ENCODE results near the gene SORCS2. TPM values are rescaled to one million over a fixed set of nuclear protein-coding genes. Genes with fewer than 3 reads are reported as not detected.

The SORCS2 gene
- total and polyA plus RNA-seq, 2 of the 8 experiments (the other 6 are each of a cell fraction or from before 2014, with no cell fraction given), result 0.36 to 1.8 TPM

GRCh38 chr4:7264694-7265093, 72.4 kb downstream of the SORCS2 start:
- no peak for TF ChIP-seq SIX5 (IDR thresholded peaks at IDR 0.05; ENCODE audit: low read depth, low read length)
- no peak for TF ChIP-seq NANOG (IDR thresholded peaks at IDR 0.05; ENCODE audit: insufficient read depth, low read depth, low read length, poor library complexity, severe bottlenecking)
- TF ChIP-seq BCL11A (IDR thresholded peaks at IDR 0.05; ENCODE audit: low read depth in 2 of 2, low read length in 2 of 2), result no peak
- no peak for TF ChIP-seq GABPA (IDR thresholded peaks at IDR 0.05; ENCODE audit: borderline replicate concordance, insufficient read depth, low read length)
- no peak for TF ChIP-seq ATF3 (IDR thresholded peaks at IDR 0.05; ENCODE audit: insufficient read depth, low read depth, low read length)
- no peak for TF ChIP-seq TAF7 (optimal IDR thresholded peaks at IDR 0.05; ENCODE audit: borderline replicate concordance, low read depth, low read length)
- TF ChIP-seq CTBP2 (IDR thresholded peaks at IDR 0.05; ENCODE audit: borderline replicate concordance, insufficient read depth, insufficient read length, low read length), result no peak
- TF ChIP-seq CBX5 (IDR thresholded peaks at IDR 0.05; ENCODE audit: low read depth, low read length), result no peak
- no peak for TF ChIP-seq ASH2L (IDR thresholded peaks at IDR 0.05; ENCODE audit: low read length)
- TF ChIP-seq JUN (IDR thresholded peaks at IDR 0.05; ENCODE audit: low read depth, low read length), result no peak
- no peak for TF ChIP-seq NRF1 (IDR thresholded peaks at IDR 0.05; ENCODE audit: low read depth, low read length)
- no peak for TF ChIP-seq TAF1 (IDR thresholded peaks at IDR 0.05; ENCODE audit: low read depth, low read length)
- Histone ChIP-seq H3K9me3 (ENCODE audit: insufficient read depth in 2 of 2, low read depth in 1 of 2, low read length in 1 of 2) (no peaks in the 10 kb centered on the region; a peak in 1 of 4 replicates), H2BK20ac (ENCODE audit: low read length) (no peak overlapping the region), H3K79me1 (ENCODE audit: low read depth, low read length) (no peaks in the 10 kb centered on the region), H2BK120ac (replicated peaks; ENCODE audit: low read depth, low read length) (no peak overlapping the region), H4K20me1 (replicated peaks in 1 of 2; ENCODE audit: control insufficient read depth in 1 of 2, insufficient read depth in 2 of 2, low read length in 2 of 2) (no peaks in the 10 kb centered on the region), H3K23ac (ENCODE audit: insufficient read length) (no peak overlapping the region), H3K9ac (replicated peaks in 1 of 4; ENCODE audit: extremely low read depth in 1 of 4, low read depth in 3 of 4, low read length in 3 of 4) (no peak overlapping the region), H3K79me2 (ENCODE audit: control insufficient read depth in 1 of 2, insufficient read depth in 2 of 2, low read length in 2 of 2) (no peaks in the 10 kb centered on the region), H4K8ac (ENCODE audit: extremely low read depth, insufficient read depth, low read length) (no peak overlapping the region), H3K23me2 (ENCODE audit: low read depth, low read length) (peaks cover 4% of the 10 kb centered on the region; the same call in 1 of the 2 replicates), H3K4me2 (ENCODE audit: insufficient read depth in 1 of 2, low read depth in 2 of 2, low read length in 2 of 2) (no peak overlapping the region), H2BK12ac (ENCODE audit: low read depth, low read length) (no peak overlapping the region), H2AFZ (ENCODE audit: low read length) (no peak overlapping the region), H4K5ac (ENCODE audit: insufficient read length, low read depth, low read length) (no peak overlapping the region), H4K91ac (replicated peaks; ENCODE audit: insufficient read length, low read length) (no peak overlapping the region), H3K56ac (replicated peaks; ENCODE audit: insufficient read length, low read depth, low read length) (no peak overlapping the region), H2AK5ac (ENCODE audit: low read depth, low read length) (no peak overlapping the region), H2BK5ac (ENCODE audit: low read depth, low read length) (no peak overlapping the region), H2BK15ac (ENCODE audit: low read length) (no peak overlapping the region), H3K27ac (ENCODE audit: low read depth, low read length) (no peak overlapping the region), H3K4me1 (replicated peaks in 1 of 4; ENCODE audit: control insufficient read depth in 3 of 4, insufficient read depth in 4 of 4, low read length in 3 of 4) (peaks cover 0 to 4% (median 2%) of the 10 kb centered on the region in 4 experiments; a peak in 3 of 7 replicates), H3K36me3 (ENCODE audit: control insufficient read depth in 2 of 4, insufficient read depth in 4 of 4, low read length in 3 of 4) (no peaks in the 10 kb centered on the region), H3K18ac (ENCODE audit: extremely low read depth, low read length) (no peak overlapping the region), H3K27me3 (replicated peaks in 1 of 4; ENCODE audit: control insufficient read depth in 3 of 4, extremely low read depth in 1 of 4, insufficient read depth in 3 of 4, low read length in 3 of 4) (no peaks in the 10 kb centered on the region), H3K4ac (replicated peaks; ENCODE audit: insufficient read length, low read depth, low read length) (no peak overlapping the region), H3K14ac (ENCODE audit: insufficient read length) (no peak overlapping the region), H3K4me3 (ENCODE audit: extremely low read depth in 1 of 4, insufficient read depth in 2 of 4, low read depth in 3 of 4, low read length in 4 of 4) (no peak overlapping the region)
- CTCF ChIA-PET (ENCODE audit: partially characterized antibody), result interaction anchor here (1.4 kb wide), 1 partner anchor 26 kb away, joined by 3 read pairs; no protein-coding TSS in a partner anchor
- DNase-seq (ENCODE audit: low read depth in 1 of 2, low spot score in 2 of 2), result no peak
- FAIRE-seq, result no peak
- POLR2A ChIA-PET (ENCODE audit: partially characterized antibody), result interaction anchor here (0.8 kb wide), 1 partner anchor 94 kb away, joined by 3 read pairs; no protein-coding TSS in a partner anchor
- WGBS, 2 experiments (ENCODE audit: extremely low coverage in 1 of 2, insufficient coverage in 1 of 2, insufficient read length in 1 of 2, insufficient replicate concordance in 2 of 2, low coverage in 1 of 2, low lambda C conversion rate in 2 of 2, missing lambda C conversion rate in 1 of 2), result 79% methylated on average over 11 of the region's 11 CpGs; no CpG with 5 or more reads in 1 of the 2 experiments
